Endothelial cell of umbilical vein (primary cell): ENCODE results near the gene CEP85L.

Source experiments
- CTCF ChIP-seq, 2 donors: IDR thresholded peaks; 1 replicate in 1 of 2; 2 replicates in 1 of 2; pipeline ENCODE4 v1.5.1; 2011; ENCODE audit warnings: low read length in 2 of 2, mild to moderate bottlenecking in 2 of 2, moderate library complexity in 2 of 2, control low read depth in 1 of 2, inconsistent platforms in 1 of 2, low read depth in 1 of 2; ENCODE audit not compliant: insufficient read depth in 1 of 2; ENCODE audit errors: extremely low read depth in 1 of 2
- EZH2 ChIP-seq: IDR thresholded peaks from 2 replicates; pipeline ENCODE4 v1.6.1; 2012; ENCODE audit warnings: borderline replicate concordance, low read depth, mild to moderate bottlenecking, moderate library complexity, low read length, inconsistent platforms; ENCODE audit not compliant: severe bottlenecking
- FOS ChIP-seq: IDR thresholded peaks from 2 replicates; pipeline ENCODE4 v1.6.1; 2011; ENCODE audit warnings: mild to moderate bottlenecking, low read length, moderate library complexity, borderline replicate concordance; ENCODE audit not compliant: insufficient read depth
- GATA2 ChIP-seq: IDR thresholded peaks from 2 replicates; pipeline ENCODE4 v1.7.0; 2011; ENCODE audit warnings: low read depth, mild to moderate bottlenecking, moderate library complexity, mixed read lengths, low read length; ENCODE audit not compliant: insufficient read length, insufficient read depth
- POLR2AphosphoS5 ChIP-seq: IDR thresholded peaks from 2 replicates; pipeline ENCODE4 v1.6.1; 2012; ENCODE audit warnings: low read depth, mild to moderate bottlenecking, control low read depth, low read length, moderate library complexity; ENCODE audit not compliant: insufficient read depth

- TF ChIP-seq CTCF (IDR thresholded peaks at IDR 0.05; ENCODE audit: extremely low read depth in 1 of 2, insufficient read depth in 1 of 2, low read depth in 1 of 2, low read length in 2 of 2) (peak; percentile 54 to 56), EZH2 (no peak), GATA2 (no peak), FOS (no peak), POLR2AphosphoS5 (no peak)
Observed at GRCh38 chr6:118580585-118581419, 70.6 kb downstream of the CEP85L start.
